Measurements from ENCODE around the gene DGKA. TPM values are rescaled to one million over a fixed set of nuclear protein-coding genes. Genes with fewer than 3 reads are reported as not detected.

Gene DGKA
- total RNA-seq, 2 experiments from 2014 or later = 144 to 170 TPM

GRCh38 chr12:55969356-55969755 lies 38.4 kb downstream of the DGKA start:
- no peak for TF ChIP-seq EZH2phosphoT487 (IDR thresholded peaks at IDR 0.05; ENCODE audit: borderline replicate concordance, low read depth, low read length)
- no peak for TF ChIP-seq CTCF (conservative IDR thresholded peaks at IDR 0.05; ENCODE audit: low read length)
- no TSS peak for BruUV-seq (replicated peaks)
- Histone ChIP-seq H3K4me1 (ENCODE audit: insufficient read depth, low read length, poor library complexity, severe bottlenecking) (peaks cover 42% of the 10 kb centered on the region), H3K4me3 (ENCODE audit: low read depth, low read length, poor library complexity, severe bottlenecking) (no peak overlapping the region), H3K79me2 (ENCODE audit: insufficient read depth, low read depth, low read length) (peaks cover 15% of the 10 kb centered on the region; the same call in 1 of the 2 replicates), H3K4me2 (ENCODE audit: low read length) (no peak overlapping the region), H2AFZ (ENCODE audit: low read length) (no peak overlapping the region), H3K9me2 (ENCODE audit: insufficient read depth, low read length) (no peaks in the 10 kb centered on the region), H4K20me1 (ENCODE audit: insufficient read depth, low read length) (0 out of 2 replicates have a peak, but pooled peaks cover 6% of the 10 kb centered on the region), H3K27ac (ENCODE audit: low read depth, low read length, poor library complexity, severe bottlenecking) (no peak overlapping the region), H3K9me3 (ENCODE audit: low read length) (no peaks in the 10 kb centered on the region), H3K36me3 (ENCODE audit: insufficient read depth, low read length) (peaks cover 37% of the 10 kb centered on the region)
- intact Hi-C loops (cut with micrococcal nuclease; ENCODE audit: unreplicated experiment) = no loop called here
- DNase-seq (ENCODE audit: low spot score) = no peak
- ChIA-PET POLR2A (interaction anchor here (0.6 to 1.8 kb wide), 2 partner anchors 75 to 76 kb away, joined by 3 to 7 read pairs; no protein-coding TSS in a partner anchor), CTCF (ENCODE audit: unreplicated experiment) (no interaction called here)

- Histone ChIP-seq H3K9me3 (ENCODE audit: low read length) (no peaks in the 10 kb centered on the region), H2AFZ (ENCODE audit: low read length) (no peak overlapping the region), H3K4me3 (ENCODE audit: low read depth, low read length, poor library complexity, severe bottlenecking) (no peak overlapping the region), H3K4me1 (ENCODE audit: insufficient read depth, low read length, poor library complexity, severe bottlenecking) (peaks cover 47% of the 10 kb centered on the region), H3K4me2 (ENCODE audit: low read length) (no peak overlapping the region), H3K27ac (ENCODE audit: low read depth, low read length, poor library complexity, severe bottlenecking) (no peak overlapping the region), H3K9me2 (ENCODE audit: insufficient read depth, low read length) (no peaks in the 10 kb centered on the region), H3K79me2 (ENCODE audit: insufficient read depth, low read depth, low read length) (peaks cover 26% of the 10 kb centered on the region; the same call in 1 of the 2 replicates), H4K20me1 (ENCODE audit: insufficient read depth, low read length) (0 out of 2 replicates have a peak, but pooled peaks cover 6% of the 10 kb centered on the region), H3K36me3 (ENCODE audit: insufficient read depth, low read length) (peaks cover 37% of the 10 kb centered on the region)
- no peak for DNase-seq (ENCODE audit: low spot score)
- CTCF ChIA-PET (ENCODE audit: unreplicated experiment) = no interaction called here
- TF ChIP-seq EZH2phosphoT487 (IDR thresholded peaks at IDR 0.05; ENCODE audit: borderline replicate concordance, low read depth, low read length) (no peak), CTCF (conservative IDR thresholded peaks at IDR 0.05; ENCODE audit: low read length) (no peak)
- BruUV-seq (replicated peaks) = no TSS peak
- POLR2A ChIA-PET = interaction anchor here (0.6 to 0.7 kb wide), 2 partner anchors 134 to 153 kb away, joined by 5 to 6 read pairs; partner anchors contain the start of genes ORMDL2, PA2G4 and SARNP
- intact Hi-C loops (cut with micrococcal nuclease; ENCODE audit: unreplicated experiment) = no loop called here
Measured at GRCh38 chr12:55970775-55971174, 39.8 kb downstream of the DGKA start.

- Histone ChIP-seq H3K36me3 (ENCODE audit: insufficient read depth, low read length) (peaks cover 45% of the 10 kb centered on the region), H2AFZ (ENCODE audit: low read length) (no peak overlapping the region), H3K4me1 (ENCODE audit: insufficient read depth, low read length, poor library complexity, severe bottlenecking) (peaks cover 40% of the 10 kb centered on the region), H3K9me3 (ENCODE audit: low read length) (no peaks in the 10 kb centered on the region), H3K4me2 (ENCODE audit: low read length) (peak overlapping the region; percentile 78), H3K27ac (ENCODE audit: low read depth, low read length, poor library complexity, severe bottlenecking) (peak overlapping the region; percentile 57), H4K20me1 (ENCODE audit: insufficient read depth, low read length) (0 out of 2 replicates have a peak, but pooled peaks cover 6% of the 10 kb centered on the region), H3K79me2 (ENCODE audit: insufficient read depth, low read depth, low read length) (peaks cover 32% of the 10 kb centered on the region; the same call in 1 of the 2 replicates), H3K9me2 (ENCODE audit: insufficient read depth, low read length) (no peaks in the 10 kb centered on the region), H3K4me3 (ENCODE audit: low read depth, low read length, poor library complexity, severe bottlenecking) (peak overlapping the region; percentile 81)
- POLR2A ChIA-PET = interaction anchor here (0.5 kb wide), 1 partner anchor 52 kb away, joined by 4 read pairs; no protein-coding TSS in a partner anchor
- CTCF ChIA-PET (ENCODE audit: unreplicated experiment) = no interaction called here
- intact Hi-C loops (cut with micrococcal nuclease; ENCODE audit: unreplicated experiment) = loop anchor here (2.0 kb wide), 2 partner anchors 69 to 153 kb away; partner anchors contain the start of genes ORMDL2 and RPS26
- no peak for DNase-seq (ENCODE audit: low spot score)
- no peak for TF ChIP-seq CTCF (conservative IDR thresholded peaks at IDR 0.05; ENCODE audit: low read length)
- no peak for TF ChIP-seq EZH2phosphoT487 (IDR thresholded peaks at IDR 0.05; ENCODE audit: borderline replicate concordance, low read depth, low read length)
- BruUV-seq (replicated peaks) = TSS peak; percentile 24
Measured at GRCh38 chr12:55972042-55972441, 41.1 kb downstream of the DGKA start.
